GM12874 (cell line): ENCODE measurements around the gene ZMPSTE24.

Experiments
- CTCF ChIP-seq: IDR thresholded peaks from 2 replicates; pipeline ENCODE4 v1.5.1; 2011; ENCODE audit warnings: low read depth, mild to moderate bottlenecking, control low read depth, low read length, moderate library complexity; ENCODE audit not compliant: insufficient read depth

Gene ZMPSTE24

GRCh38 chr1:40257688-40258444, at the start of gene ZMPSTE24:
ZMPSTE24 (plus strand) TSS chr1:40258236; CDS start chr1:40258272, 36 bp downstream.
- no peak for TF ChIP-seq CTCF

- no peak for TF ChIP-seq CTCF
Measured at GRCh38 chr1:40210511-40211204, 47.4 kb upstream of the ZMPSTE24 start.

- TF ChIP-seq CTCF: no peak
Measured at GRCh38 chr1:40218333-40218732, 39.7 kb upstream of the ZMPSTE24 start.

GRCh38 chr1:40221977-40222772, 35.9 kb upstream of the ZMPSTE24 start:
- no peak for TF ChIP-seq CTCF

- TF ChIP-seq CTCF: no peak
Measured at GRCh38 chr1:40224040-40224439, 34.0 kb upstream of the ZMPSTE24 start.

- TF ChIP-seq CTCF: no peak
Measured at GRCh38 chr1:40226192-40226591, 31.8 kb upstream of the ZMPSTE24 start.

- TF ChIP-seq CTCF: no peak
Measured at GRCh38 chr1:40232444-40232843, 25.6 kb upstream of the ZMPSTE24 start.
